Caco-2 (cell line): ENCODE measurements around the gene CCDC148. TPM values are rescaled to one million over a fixed set of nuclear protein-coding genes. Genes with fewer than 3 reads are reported as not detected.

Experiments used
- BruUV-seq: library from RNA; stranded (reverse); fragments of 400-500 nt; replicated peaks from 2 replicates; lab custom pipeline; 2021; lab: Mats Ljungman, UMichigan
- CTCF ChIA-PET: fragments of 300-600 bp; sonication (Branson Sonifier 250); formaldehyde crosslinking; loops from one replicate; lab custom pipeline; 2022; ENCODE audit warnings: antibody characterized with exemption; lab: Charles Lee
- POLR2A ChIA-PET: fragments of 300-600 bp; sonication (Branson Sonifier 250); formaldehyde crosslinking; loops from one replicate; lab custom pipeline; 2022; ENCODE audit warnings: antibody characterized with exemption; lab: Charles Lee
- DNase-seq, 2 experiments: peaks; one replicate each; pipeline versions ENCODE4 v3.0.0 to v3.0.0-alpha.2; 2020 to 2022
- H3K27me3 ChIP-seq: replicated peaks from 2 replicates; pipeline ENCODE4 v1.6.0; 2011; ENCODE audit warnings: low read length; ENCODE audit not compliant: control insufficient read depth, insufficient read depth
- H3K36me3 ChIP-seq: 2 replicates; pipeline ENCODE4 v1.5.1; 2011; ENCODE audit warnings: low read length; ENCODE audit not compliant: control insufficient read depth, insufficient read depth
- H3K4me1 ChIP-seq: fragments of 250-450 bp; sonication (Bioruptor Pico); 2 replicates; pipeline ENCODE4 v1.5.1; 2020; ENCODE audit warnings: mild to moderate bottlenecking
- H3K4me3 ChIP-seq: 2 replicates; pipeline ENCODE4 v1.5.1; 2011; ENCODE audit warnings: low read depth, mild to moderate bottlenecking, control low read depth, low read length
- H3K9me3 ChIP-seq: fragments of 250-450 bp; sonication (Bioruptor Pico); 2 replicates; pipeline ENCODE4 v1.5.1; 2020; ENCODE audit warnings: mild to moderate bottlenecking, moderate library complexity
- H3K27ac Mint-ChIP-seq: one replicate; pipeline ENCODE4 v1.8.0; 2022; ENCODE audit warnings: mixed read lengths; ENCODE audit not compliant: unreplicated experiment
- H3K27me3 Mint-ChIP-seq: one replicate; pipeline ENCODE4 v1.8.0; 2022; ENCODE audit warnings: mixed read lengths; ENCODE audit not compliant: insufficient read depth, unreplicated experiment
- H3K36me3 Mint-ChIP-seq: one replicate; pipeline ENCODE4 v1.8.0; 2022; ENCODE audit warnings: mild to moderate bottlenecking, mixed read lengths; ENCODE audit not compliant: insufficient read depth, unreplicated experiment
- H3K4me1 Mint-ChIP-seq: one replicate; pipeline ENCODE4 v1.8.0; 2022; ENCODE audit warnings: low read depth, mixed read lengths; ENCODE audit not compliant: unreplicated experiment
- H3K4me3 Mint-ChIP-seq: one replicate; pipeline ENCODE4 v1.8.0; 2022; ENCODE audit warnings: mild to moderate bottlenecking, moderate library complexity, mixed read lengths; ENCODE audit not compliant: unreplicated experiment
- H3K9me3 Mint-ChIP-seq: one replicate; pipeline ENCODE4 v1.8.0; 2022; ENCODE audit warnings: mixed read lengths; ENCODE audit not compliant: unreplicated experiment
- CTCF ChIP-seq, 2 experiments: fragments of 200-600 bp in 1 of 2; IDR thresholded peaks; 1 replicate in 1 of 2; 2 replicates in 1 of 2; pipeline versions ENCODE4 v1.5.1 to v1.8.0; 2011 to 2022; ENCODE audit warnings: antibody characterized with exemption in 1 of 2, control low read depth in 1 of 2, inconsistent platforms in 1 of 2, low read depth in 1 of 2, low read length in 1 of 2, mild to moderate bottlenecking in 1 of 2, moderate library complexity in 1 of 2; ENCODE audit not compliant: insufficient read depth in 1 of 2, severe bottlenecking in 1 of 2, unreplicated experiment in 1 of 2
- intact Hi-C: fragments of 100-400 bp; cut with micrococcal nuclease; formaldehyde crosslinking; loops from one replicate; pipeline ENCODE4 v1.10.0; 2022; ENCODE audit not compliant: unreplicated experiment
- total RNA-seq: library from RNA; stranded (reverse); gene quantifications from 2 replicates; pipeline ENCODE4 v1.2.3, GENCODE V29; 2022

CCDC148 gene
- total RNA-seq, 1 experiment from 2014 or later, result 6.3 TPM

GRCh38 chr2:158467248-158467647, 10.7 kb upstream of the CCDC148 start:
- CTCF ChIA-PET, result interaction anchor here (1.0 kb wide), 1 partner anchor 433 kb away, joined by 4 read pairs; no protein-coding TSS in a partner anchor
- H3K27me3 Mint-ChIP-seq, result no peaks in the 10 kb centered on the region
- Histone ChIP-seq H3K4me1 (peaks cover 18% of the 10 kb centered on the region), H3K36me3 (no peaks in the 10 kb centered on the region; the same call in 1 of the 2 replicates), H3K4me3 (no peak overlapping the region), H3K9me3 (no peaks in the 10 kb centered on the region), H3K27me3 (no peaks in the 10 kb centered on the region)
- BruUV-seq, result no TSS peak
- intact Hi-C loops, result no loop called here
- H3K27ac Mint-ChIP-seq, result no peak overlapping the region
- DNase-seq, result no peak
- H3K4me3 Mint-ChIP-seq, result no peak overlapping the region
- peaks cover 37% of the 10 kb centered on the region for H3K36me3 Mint-ChIP-seq
- H3K4me1 Mint-ChIP-seq, result peaks cover 10% of the 10 kb centered on the region
- TF ChIP-seq CTCF (IDR thresholded peaks at IDR 0.05; ENCODE audit: insufficient read depth in 1 of 2, low read depth in 1 of 2, low read length in 1 of 2, severe bottlenecking in 1 of 2, unreplicated experiment in 1 of 2), result no peak
- no peaks in the 10 kb centered on the region for H3K9me3 Mint-ChIP-seq
- POLR2A ChIA-PET, result interaction anchor here (0.6 kb wide), 1 partner anchor 11 kb away, joined by 4 read pairs; the partner anchor contains the start of genes CCDC148 and PKP4

- peaks cover 34% of the 10 kb centered on the region for H3K4me1 ChIP-seq
- H3K36me3 ChIP-seq, result no peaks in the 10 kb centered on the region
- intact Hi-C loops, result no loop called here
- H3K27ac Mint-ChIP-seq, result no peak overlapping the region
- BruUV-seq, result no TSS peak
- no peaks in the 10 kb centered on the region for H3K9me3 ChIP-seq
- TF ChIP-seq CTCF (IDR thresholded peaks at IDR 0.05; ENCODE audit: insufficient read depth in 1 of 2, low read depth in 1 of 2, low read length in 1 of 2, severe bottlenecking in 1 of 2, unreplicated experiment in 1 of 2), result peak; percentile 57 to 81
- H3K4me3 ChIP-seq, result no peak overlapping the region
- POLR2A ChIA-PET, result interaction anchor here (0.6 kb wide), 1 partner anchor 8 kb away, joined by 3 read pairs; the partner anchor contains the start of genes CCDC148 and PKP4
- DNase-seq, result no peak
- CTCF ChIA-PET, result no interaction called here
- H3K27me3 ChIP-seq, result no peaks in the 10 kb centered on the region
- H3K4me1 Mint-ChIP-seq, result peaks cover 8% of the 10 kb centered on the region
- no peak overlapping the region for H3K4me3 Mint-ChIP-seq
- peaks cover 31% of the 10 kb centered on the region for H3K36me3 Mint-ChIP-seq
- H3K27me3 Mint-ChIP-seq, result no peaks in the 10 kb centered on the region
- H3K9me3 Mint-ChIP-seq, result no peaks in the 10 kb centered on the region
These were observed 8.1 kb upstream of the CCDC148 start for GRCh38 chr2:158464426-158465281.

GRCh38 chr2:158463496-158464095, 7.0 kb upstream of the CCDC148 start:
- CTCF ChIA-PET, result no interaction called here
- Histone ChIP-seq H3K4me1 (peaks cover 42% of the 10 kb centered on the region), H3K27me3 (no peaks in the 10 kb centered on the region), H3K9me3 (no peaks in the 10 kb centered on the region), H3K36me3 (no peaks in the 10 kb centered on the region), H3K4me3 (no peak overlapping the region)
- DNase-seq, result no peak
- H3K9me3 Mint-ChIP-seq, result no peaks in the 10 kb centered on the region
- H3K27ac Mint-ChIP-seq, result no peak overlapping the region
- peaks cover 7% of the 10 kb centered on the region for H3K4me1 Mint-ChIP-seq
- intact Hi-C loops, result no loop called here
- H3K4me3 Mint-ChIP-seq, result no peak overlapping the region
- no peaks in the 10 kb centered on the region for H3K27me3 Mint-ChIP-seq
- POLR2A ChIA-PET, result no interaction called here
- no TSS peak for BruUV-seq
- no peak for TF ChIP-seq CTCF (IDR thresholded peaks at IDR 0.05; ENCODE audit: insufficient read depth in 1 of 2, low read depth in 1 of 2, low read length in 1 of 2, severe bottlenecking in 1 of 2, unreplicated experiment in 1 of 2)
- H3K36me3 Mint-ChIP-seq, result peaks cover 20% of the 10 kb centered on the region
